ENCODE data around the gene C13orf42. TPM values are rescaled to one million over a fixed set of nuclear protein-coding genes. Genes with fewer than 3 reads are reported as not detected.

C13orf42 gene
- total RNA-seq, 4 donors from 2014 or later, result not detected

DNA sequence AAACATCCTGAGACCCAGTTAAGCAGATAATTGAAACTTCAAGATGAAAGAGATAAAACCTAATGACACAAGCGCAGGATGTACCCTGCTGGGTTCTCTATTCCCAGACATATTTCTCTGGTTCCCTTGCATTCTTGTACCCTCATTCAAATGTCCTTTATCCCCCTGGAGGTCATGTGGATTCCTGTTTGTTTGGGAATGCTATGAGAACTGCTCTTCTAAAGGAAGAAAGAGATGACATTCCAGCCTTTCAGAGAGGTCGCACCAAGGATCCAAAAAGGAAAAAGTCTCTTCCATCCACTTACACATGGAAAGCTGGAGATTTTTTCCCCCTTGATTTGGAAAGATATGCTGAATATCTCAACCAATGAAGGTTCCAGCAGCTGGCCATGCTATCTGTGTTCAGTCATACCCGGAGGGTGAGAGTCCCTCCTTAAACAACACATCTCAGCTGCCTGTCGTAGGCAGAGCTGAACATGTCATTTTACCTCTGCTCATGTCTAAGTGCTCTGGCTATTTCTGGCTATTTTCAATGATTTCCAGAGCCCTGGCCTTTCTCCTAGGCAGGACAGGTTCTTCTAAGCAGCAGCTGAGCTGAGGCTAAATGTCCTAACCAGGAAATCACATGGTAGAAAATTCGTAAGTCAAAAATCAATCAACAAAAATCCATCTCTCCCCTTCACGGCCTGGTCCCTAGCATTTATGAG lies 52.5 kb downstream of the C13orf42 start:
- TF ChIP-seq POLR2A (IDR thresholded peaks at IDR 0.05) (no peak), EP300 (IDR thresholded peaks at IDR 0.05) (no peak), POLR2AphosphoS5 (IDR thresholded peaks at IDR 0.05) (no peak)
- TF ChIP-seq, protein P1, sequence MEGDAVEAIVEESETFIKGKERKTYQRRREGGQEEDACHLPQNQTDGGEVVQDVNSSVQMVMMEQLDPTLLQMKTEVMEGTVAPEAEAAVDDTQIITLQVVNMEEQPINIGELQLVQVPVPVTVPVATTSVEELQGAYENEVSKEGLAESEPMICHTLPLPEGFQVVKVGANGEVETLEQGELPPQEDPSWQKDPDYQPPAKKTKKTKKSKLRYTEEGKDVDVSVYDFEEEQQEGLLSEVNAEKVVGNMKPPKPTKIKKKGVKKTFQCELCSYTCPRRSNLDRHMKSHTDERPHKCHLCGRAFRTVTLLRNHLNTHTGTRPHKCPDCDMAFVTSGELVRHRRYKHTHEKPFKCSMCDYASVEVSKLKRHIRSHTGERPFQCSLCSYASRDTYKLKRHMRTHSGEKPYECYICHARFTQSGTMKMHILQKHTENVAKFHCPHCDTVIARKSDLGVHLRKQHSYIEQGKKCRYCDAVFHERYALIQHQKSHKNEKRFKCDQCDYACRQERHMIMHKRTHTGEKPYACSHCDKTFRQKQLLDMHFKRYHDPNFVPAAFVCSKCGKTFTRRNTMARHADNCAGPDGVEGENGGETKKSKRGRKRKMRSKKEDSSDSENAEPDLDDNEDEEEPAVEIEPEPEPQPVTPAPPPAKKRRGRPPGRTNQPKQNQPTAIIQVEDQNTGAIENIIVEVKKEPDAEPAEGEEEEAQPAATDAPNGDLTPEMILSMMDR (IDR thresholded peaks at IDR 0.05), result no peak
- Histone ChIP-seq H3K4me1 (no peaks in the 10 kb centered on the region), H3K4me3 (no peak overlapping the region), H3K27ac (no peak overlapping the region), H3K27me3 (peaks cover 2% of the 10 kb centered on the region), H3K9me3 (no peaks in the 10 kb centered on the region), H3K36me3 (no peaks in the 10 kb centered on the region)
- 88% methylated on average over 6 of the region's 6 CpGs for WGBS
- DNase-seq (ENCODE audit: low spot score in 2 of 2), result no peak

GRCh38 chr13:51057906-51058305 lies 53.2 kb downstream of the C13orf42 start:
- H3K4me3 ChIP-seq, result no peak overlapping the region
- DNase-seq (ENCODE audit: low spot score in 2 of 2), result no peak
- WGBS, result 100% methylated on average over 1 of the region's 1 CpG
- no peaks in the 10 kb centered on the region for H3K9me3 ChIP-seq
- no peaks in the 10 kb centered on the region for H3K27me3 ChIP-seq
- no peaks in the 10 kb centered on the region for H3K36me3 ChIP-seq
- H3K4me1 ChIP-seq, result no peaks in the 10 kb centered on the region
- H3K27ac ChIP-seq, result no peak overlapping the region
- TF ChIP-seq, protein P1 (IDR thresholded peaks at IDR 0.05), result no peak
- no peak for TF ChIP-seq POLR2AphosphoS5 (IDR thresholded peaks at IDR 0.05)
- TF ChIP-seq POLR2A (IDR thresholded peaks at IDR 0.05), result no peak
- TF ChIP-seq EP300 (IDR thresholded peaks at IDR 0.05), result no peak

GRCh38 chr13:51057001-51057400 lies 54.1 kb downstream of the C13orf42 start:
- Histone ChIP-seq H3K27ac (no peak overlapping the region), H3K36me3 (no peaks in the 10 kb centered on the region), H3K4me1 (no peaks in the 10 kb centered on the region), H3K4me3 (no peak overlapping the region), H3K9me3 (no peaks in the 10 kb centered on the region), H3K27me3 (no peaks in the 10 kb centered on the region)
- no peak for TF ChIP-seq EP300 (IDR thresholded peaks at IDR 0.05)
- no peak for TF ChIP-seq POLR2AphosphoS5 (IDR thresholded peaks at IDR 0.05)
- no peak for TF ChIP-seq POLR2A (IDR thresholded peaks at IDR 0.05)
- TF ChIP-seq, protein P1 (IDR thresholded peaks at IDR 0.05), result no peak
- no peak for DNase-seq (ENCODE audit: low spot score in 2 of 2)

DNA sequence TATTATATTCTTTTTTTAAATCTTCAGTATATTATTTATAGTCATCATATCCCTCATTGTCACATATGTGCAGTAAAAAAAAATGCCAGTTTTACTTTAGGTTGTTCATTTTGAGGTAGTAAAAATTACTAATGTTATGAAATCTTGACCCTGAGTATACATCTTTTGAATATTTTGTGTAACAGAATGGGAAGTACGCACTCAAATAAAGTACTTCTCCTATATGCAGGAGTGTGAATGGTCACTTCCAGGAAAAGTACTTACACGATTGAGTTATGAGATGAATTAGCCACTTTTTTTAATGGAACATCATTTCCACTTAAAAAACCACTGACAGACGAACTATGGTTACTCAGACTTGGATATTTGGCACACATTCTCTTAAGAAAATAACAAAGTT lies 58.5 kb downstream of the C13orf42 start:
- TF ChIP-seq, protein P1 (IDR thresholded peaks at IDR 0.05), result no peak
- no peak for TF ChIP-seq POLR2A (IDR thresholded peaks at IDR 0.05)
- no peak for TF ChIP-seq POLR2AphosphoS5 (IDR thresholded peaks at IDR 0.05)
- TF ChIP-seq EP300 (IDR thresholded peaks at IDR 0.05), result no peak
- no peak for DNase-seq (ENCODE audit: low spot score in 2 of 2)
- H3K27me3 ChIP-seq, result no peaks in the 10 kb centered on the region
- H3K4me3 ChIP-seq, result no peak overlapping the region
- no peaks in the 10 kb centered on the region for H3K4me1 ChIP-seq
- H3K36me3 ChIP-seq, result no peaks in the 10 kb centered on the region
- H3K9me3 ChIP-seq, result no peaks in the 10 kb centered on the region
- 62% methylated on average over 3 of the region's 3 CpGs for WGBS
- no peak overlapping the region for H3K27ac ChIP-seq

GRCh38 chr13:51050021-51050830 lies 60.8 kb downstream of the C13orf42 start:
- TF ChIP-seq, protein P1 (IDR thresholded peaks at IDR 0.05), result no peak
- no peak for TF ChIP-seq POLR2A (IDR thresholded peaks at IDR 0.05)
- no peak for TF ChIP-seq EP300 (IDR thresholded peaks at IDR 0.05)
- TF ChIP-seq POLR2AphosphoS5 (IDR thresholded peaks at IDR 0.05), result no peak
- H3K4me3 ChIP-seq, result no peak overlapping the region
- no peak for DNase-seq (ENCODE audit: low spot score in 2 of 2)
- H3K36me3 ChIP-seq, result no peaks in the 10 kb centered on the region
- H3K9me3 ChIP-seq, result no peaks in the 10 kb centered on the region
- H3K27ac ChIP-seq, result no peak overlapping the region
- WGBS, result 69% methylated on average over 14 of the region's 14 CpGs
- no peaks in the 10 kb centered on the region for H3K4me1 ChIP-seq
- H3K27me3 ChIP-seq, result no peaks in the 10 kb centered on the region

Data from suprapubic skin (tissue), 4 donors.